HepG2 (cell line): ENCODE measurements around the gene ADAMTS12. TPM values are rescaled to one million over a fixed set of nuclear protein-coding genes. Genes with fewer than 3 reads are reported as not detected.

Experiments used
- BRCA1 ChIP-seq: sonication (generic); formaldehyde crosslinking; IDR thresholded peaks from 2 replicates; pipeline ENCODE4 v1.4.0; 2020; ENCODE audit warnings: missing genetic modification reagents
- KLF9 ChIP-seq: IDR thresholded peaks from 2 replicates; pipeline ENCODE4 v1.6.1; 2016; ENCODE audit warnings: low read depth
- ZEB1 ChIP-seq: IDR thresholded peaks from 2 replicates; pipeline ENCODE4 v1.6.1; 2012; ENCODE audit warnings: mild to moderate bottlenecking, low read depth, inconsistent platforms; ENCODE audit not compliant: insufficient replicate concordance
- ZMYM2 ChIP-seq: sonication (generic); formaldehyde crosslinking; IDR thresholded peaks from 2 replicates; pipeline ENCODE4 v1.8.0; 2022; ENCODE audit warnings: mild to moderate bottlenecking, missing genetic modification reagents
- polyA plus RNA-seq, 8 experiments: library from polyadenylated mRNA; depleted of rRNA in 3 of 8; stranded (reverse) in 7 of 8; unstranded in 1 of 8; fragments of >200 nt; fragmentation: Illumina TruSeq in 4 of 8; extraction: Trizol in 4 of 8; gene quantifications; 2 replicates each; pipeline versions ENCODE4 v1.2.1 to v1.2.3, GENCODE V29; 2011 to 2016; ENCODE audit warnings: low read depth in 4 of 8, missing spikeins in 1 of 8, mixed read lengths in 1 of 8; ENCODE audit not compliant: insufficient read depth in 1 of 8
- small RNA-seq, 3 experiments: library from RNA; depleted of rRNA; stranded (forward); fragments of <200 nt; gene quantifications; one replicate each; pipeline ENCODE3, GENCODE V24; 2012; ENCODE audit warnings: low read depth in 2 of 3, low replicate concordance in 1 of 3; ENCODE audit not compliant: insufficient read length in 3 of 3, insufficient read depth in 2 of 3
- total RNA-seq, 5 experiments: library from RNA; depleted of rRNA; stranded (reverse); fragments of >200 nt; fragmentation: Illumina TruSeq; extraction: Trizol; gene quantifications; 2 replicates each; pipeline ENCODE4 v1.2.3, GENCODE V29; 2016; ENCODE audit warnings: low read depth in 1 of 5
- TF ChIP-seq, protein P1 (sequence below): sonication (generic); formaldehyde crosslinking; IDR thresholded peaks from 2 replicates; pipeline ENCODE4 v1.8.1; 2022; ENCODE audit warnings: low read depth, mild to moderate bottlenecking, missing genetic modification reagents
- TF ChIP-seq, protein P2 (sequence below): sonication (generic); formaldehyde crosslinking; IDR thresholded peaks from 2 replicates; pipeline ENCODE4 v1.5.1; 2020; ENCODE audit warnings: mild to moderate bottlenecking, missing genetic modification reagents, borderline replicate concordance
- TF ChIP-seq, protein P3 (sequence below): sonication (generic); formaldehyde crosslinking; IDR thresholded peaks from 2 replicates; pipeline ENCODE4 v1.4.0; 2020; ENCODE audit warnings: mild to moderate bottlenecking, missing genetic modification reagents

The ADAMTS12 gene
- total and polyA plus RNA-seq, 2 of the 13 experiments (the other 11 are each of a cell fraction or from before 2014, with no cell fraction given): 0.03 TPM; not detected in 1

DNA sequence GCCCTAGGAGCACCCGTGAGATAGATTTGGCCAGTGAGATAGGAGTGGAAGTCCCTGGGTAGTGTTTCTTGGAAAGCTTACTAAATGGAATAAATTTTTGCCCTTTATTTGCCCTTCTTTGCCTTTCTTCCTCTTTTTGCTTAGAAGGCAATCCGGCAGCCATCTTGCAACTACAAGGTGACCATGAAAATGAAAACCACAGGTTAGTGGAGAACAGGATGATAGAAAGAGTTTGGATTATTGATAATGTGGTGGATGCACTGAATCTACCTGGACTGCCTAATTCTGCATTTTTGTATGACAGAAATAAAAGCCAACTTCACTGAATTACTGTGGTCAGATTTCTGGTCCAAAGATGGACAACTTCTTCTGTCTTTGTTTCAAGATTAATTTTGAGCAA is 417.8 kb downstream of the ADAMTS12 start (continued):
- TF ChIP-seq, protein P1, sequence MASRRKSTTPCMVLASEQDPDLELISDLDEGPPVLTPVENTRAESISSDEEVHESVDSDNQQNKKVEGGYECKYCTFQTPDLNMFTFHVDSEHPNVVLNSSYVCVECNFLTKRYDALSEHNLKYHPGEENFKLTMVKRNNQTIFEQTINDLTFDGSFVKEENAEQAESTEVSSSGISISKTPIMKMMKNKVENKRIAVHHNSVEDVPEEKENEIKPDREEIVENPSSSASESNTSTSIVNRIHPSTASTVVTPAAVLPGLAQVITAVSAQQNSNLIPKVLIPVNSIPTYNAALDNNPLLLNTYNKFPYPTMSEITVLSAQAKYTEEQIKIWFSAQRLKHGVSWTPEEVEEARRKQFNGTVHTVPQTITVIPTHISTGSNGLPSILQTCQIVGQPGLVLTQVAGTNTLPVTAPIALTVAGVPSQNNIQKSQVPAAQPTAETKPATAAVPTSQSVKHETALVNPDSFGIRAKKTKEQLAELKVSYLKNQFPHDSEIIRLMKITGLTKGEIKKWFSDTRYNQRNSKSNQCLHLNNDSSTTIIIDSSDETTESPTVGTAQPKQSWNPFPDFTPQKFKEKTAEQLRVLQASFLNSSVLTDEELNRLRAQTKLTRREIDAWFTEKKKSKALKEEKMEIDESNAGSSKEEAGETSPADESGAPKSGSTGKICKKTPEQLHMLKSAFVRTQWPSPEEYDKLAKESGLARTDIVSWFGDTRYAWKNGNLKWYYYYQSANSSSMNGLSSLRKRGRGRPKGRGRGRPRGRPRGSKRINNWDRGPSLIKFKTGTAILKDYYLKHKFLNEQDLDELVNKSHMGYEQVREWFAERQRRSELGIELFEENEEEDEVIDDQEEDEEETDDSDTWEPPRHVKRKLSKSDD: no peak
- TF ChIP-seq ZMYM2 (CRISPR knock-in tag) (no peak), BRCA1 (no peak), KLF9 (CRISPR knock-in tag) (no peak), ZEB1 (no peak)
- TF ChIP-seq, protein P2, sequence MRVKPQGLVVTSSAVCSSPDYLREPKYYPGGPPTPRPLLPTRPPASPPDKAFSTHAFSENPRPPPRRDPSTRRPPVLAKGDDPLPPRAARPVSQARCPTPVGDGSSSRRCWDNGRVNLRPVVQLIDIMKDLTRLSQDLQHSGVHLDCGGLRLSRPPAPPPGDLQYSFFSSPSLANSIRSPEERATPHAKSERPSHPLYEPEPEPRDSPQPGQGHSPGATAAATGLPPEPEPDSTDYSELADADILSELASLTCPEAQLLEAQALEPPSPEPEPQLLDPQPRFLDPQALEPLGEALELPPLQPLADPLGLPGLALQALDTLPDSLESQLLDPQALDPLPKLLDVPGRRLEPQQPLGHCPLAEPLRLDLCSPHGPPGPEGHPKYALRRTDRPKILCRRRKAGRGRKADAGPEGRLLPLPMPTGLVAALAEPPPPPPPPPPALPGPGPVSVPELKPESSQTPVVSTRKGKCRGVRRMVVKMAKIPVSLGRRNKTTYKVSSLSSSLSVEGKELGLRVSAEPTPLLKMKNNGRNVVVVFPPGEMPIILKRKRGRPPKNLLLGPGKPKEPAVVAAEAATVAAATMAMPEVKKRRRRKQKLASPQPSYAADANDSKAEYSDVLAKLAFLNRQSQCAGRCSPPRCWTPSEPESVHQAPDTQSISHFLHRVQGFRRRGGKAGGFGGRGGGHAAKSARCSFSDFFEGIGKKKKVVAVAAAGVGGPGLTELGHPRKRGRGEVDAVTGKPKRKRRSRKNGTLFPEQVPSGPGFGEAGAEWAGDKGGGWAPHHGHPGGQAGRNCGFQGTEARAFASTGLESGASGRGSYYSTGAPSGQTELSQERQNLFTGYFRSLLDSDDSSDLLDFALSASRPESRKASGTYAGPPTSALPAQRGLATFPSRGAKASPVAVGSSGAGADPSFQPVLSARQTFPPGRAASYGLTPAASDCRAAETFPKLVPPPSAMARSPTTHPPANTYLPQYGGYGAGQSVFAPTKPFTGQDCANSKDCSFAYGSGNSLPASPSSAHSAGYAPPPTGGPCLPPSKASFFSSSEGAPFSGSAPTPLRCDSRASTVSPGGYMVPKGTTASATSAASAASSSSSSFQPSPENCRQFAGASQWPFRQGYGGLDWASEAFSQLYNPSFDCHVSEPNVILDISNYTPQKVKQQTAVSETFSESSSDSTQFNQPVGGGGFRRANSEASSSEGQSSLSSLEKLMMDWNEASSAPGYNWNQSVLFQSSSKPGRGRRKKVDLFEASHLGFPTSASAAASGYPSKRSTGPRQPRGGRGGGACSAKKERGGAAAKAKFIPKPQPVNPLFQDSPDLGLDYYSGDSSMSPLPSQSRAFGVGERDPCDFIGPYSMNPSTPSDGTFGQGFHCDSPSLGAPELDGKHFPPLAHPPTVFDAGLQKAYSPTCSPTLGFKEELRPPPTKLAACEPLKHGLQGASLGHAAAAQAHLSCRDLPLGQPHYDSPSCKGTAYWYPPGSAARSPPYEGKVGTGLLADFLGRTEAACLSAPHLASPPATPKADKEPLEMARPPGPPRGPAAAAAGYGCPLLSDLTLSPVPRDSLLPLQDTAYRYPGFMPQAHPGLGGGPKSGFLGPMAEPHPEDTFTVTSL: no peak
- TF ChIP-seq, protein P3, sequence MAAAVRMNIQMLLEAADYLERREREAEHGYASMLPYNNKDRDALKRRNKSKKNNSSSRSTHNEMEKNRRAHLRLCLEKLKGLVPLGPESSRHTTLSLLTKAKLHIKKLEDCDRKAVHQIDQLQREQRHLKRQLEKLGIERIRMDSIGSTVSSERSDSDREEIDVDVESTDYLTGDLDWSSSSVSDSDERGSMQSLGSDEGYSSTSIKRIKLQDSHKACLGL (CRISPR knock-in tag): no peak
- TF ChIP-seq, all 625 proteins: peak for 0

Small RNA genes lying within 50 kb of the gene (small RNA-seq; reads per million reads assigned to genes)
- 0 reads per million in 3 experiments for gene RNU6-923P

Other genes starting within 250 kb of the ADAMTS12 start
- not detected in 2 replicates for gene RXFP3, start 44.4 kb upstream of the ADAMTS12 start, total RNA-seq (2016; rRNA removed; fragmentation: Illumina TruSeq; extraction: Trizol)
- gene RXFP3, start 44.4 kb upstream of the ADAMTS12 start, polyA plus RNA-seq (2011; rRNA removed): not detected in 2 replicates
- gene SLC45A2, start 92.7 kb upstream of the ADAMTS12 start, total RNA-seq (2016; rRNA removed; fragmentation: Illumina TruSeq; extraction: Trizol): 0.22 TPM in 1 of 2 replicates, not detected in the other
- 0.13 and 0.24 TPM in 2 replicates for gene SLC45A2, start 92.7 kb upstream of the ADAMTS12 start, polyA plus RNA-seq (2011; rRNA removed)
- gene AMACR, start 116.1 kb upstream of the ADAMTS12 start, total RNA-seq (2016; rRNA removed; fragmentation: Illumina TruSeq; extraction: Trizol): 19.7 and 27.7 TPM in 2 replicates
- 8.9 and 12.8 TPM in 2 replicates for gene AMACR, start 116.1 kb upstream of the ADAMTS12 start, polyA plus RNA-seq (2011; rRNA removed)
- 1.8 and 3.3 TPM in 2 replicates for gene C1QTNF3, start 151.2 kb upstream of the ADAMTS12 start, total RNA-seq (2016; rRNA removed; fragmentation: Illumina TruSeq; extraction: Trizol)
- gene C1QTNF3, start 151.2 kb upstream of the ADAMTS12 start, polyA plus RNA-seq (2011; rRNA removed): 9.1 and 10.8 TPM in 2 replicates